SW480 (cell line): ENCODE results near the gene RABL3.
"Not testable (repeated sequence)": the region's sequence is repeated elsewhere in the genome, so short reads cannot be mapped to it uniquely, and the experiment has no call there.

Experiments
- DNase-seq: peaks from one replicate; pipeline ENCODE4 v3.0.0-alpha.2; 2016; ENCODE audit warnings: low spot score

Gene RABL3

GRCh38 chr3:120742198-120742848 is at the start of gene RABL3, which contains the start of gene GTF2E1:
TSS of gene RABL3 (minus strand) at chr3:120742516. CDS start at chr3:120742507, 9 bp downstream.
TSS of gene GTF2E1 (plus strand) at chr3:120742744. CDS start at chr3:120750553, 7,809 bp downstream.
- DNase-seq, result peak; percentile 99

DNA sequence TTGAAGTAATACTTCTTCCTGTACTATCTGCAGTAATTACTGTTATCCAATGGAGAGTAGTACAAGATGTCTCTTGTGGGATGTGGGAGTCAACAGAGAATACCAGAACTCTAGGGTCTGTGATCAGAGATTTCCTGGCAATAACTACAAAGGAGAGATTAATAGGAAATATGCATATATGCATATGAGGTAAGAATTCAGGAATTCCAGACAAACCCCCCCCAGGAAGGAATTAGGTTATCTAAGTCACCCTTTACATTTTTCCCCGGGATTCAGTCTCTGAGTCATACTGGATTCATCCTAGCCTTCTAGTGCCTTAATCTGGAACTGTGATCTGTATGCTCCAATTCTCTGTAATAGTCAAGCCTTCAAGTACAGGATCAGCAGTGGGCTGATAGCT is 49.6 kb upstream of the RABL3 start:
- DNase-seq, result no peak

DNA sequence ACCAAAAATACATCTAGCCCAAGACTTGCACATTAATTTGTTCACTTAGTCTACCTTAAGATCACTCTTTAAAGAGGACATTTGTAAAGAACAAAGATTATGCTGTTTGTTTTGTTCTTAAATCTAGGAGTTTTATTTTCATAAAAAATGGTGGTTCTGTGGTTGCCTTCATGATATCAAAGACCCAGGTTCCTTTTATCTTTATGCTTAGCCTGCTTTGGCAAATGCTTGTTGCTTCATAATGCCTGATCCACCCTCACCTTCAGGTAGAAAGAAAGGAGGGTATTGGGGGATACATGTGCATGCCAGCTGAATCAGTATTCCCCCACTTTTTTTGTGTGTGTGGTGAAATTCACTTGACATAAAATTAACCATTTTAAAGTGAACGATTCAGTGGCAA is 48.7 kb upstream of the RABL3 start:
- no peak for DNase-seq

GRCh38 chr3:120785832-120786231 is 43.5 kb upstream of the RABL3 start:
- DNase-seq, result not testable (repeated sequence)

- no peak for DNase-seq
Observed at GRCh38 chr3:120780977-120781376, 38.7 kb upstream of the RABL3 start.

DNA sequence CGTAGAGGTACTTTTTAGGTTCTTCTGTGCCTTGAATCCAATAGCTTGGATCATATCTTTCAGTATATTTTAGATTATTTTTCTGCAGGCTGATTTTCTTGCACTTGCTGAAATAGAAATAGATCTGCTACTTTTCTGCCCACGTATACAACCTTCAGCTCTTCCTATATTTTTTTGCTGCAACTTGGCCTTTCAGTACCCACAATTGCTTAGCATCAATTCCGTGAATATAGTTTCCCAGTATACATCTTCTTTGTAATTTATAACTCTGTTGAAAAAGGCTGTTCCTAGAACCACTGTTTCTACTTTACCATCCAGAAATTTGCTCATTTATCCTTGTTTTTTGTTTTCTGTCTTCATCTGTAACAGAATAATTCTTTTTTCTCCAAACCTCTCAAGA is 36.5 kb upstream of the RABL3 start:
- DNase-seq, result no peak

DNA sequence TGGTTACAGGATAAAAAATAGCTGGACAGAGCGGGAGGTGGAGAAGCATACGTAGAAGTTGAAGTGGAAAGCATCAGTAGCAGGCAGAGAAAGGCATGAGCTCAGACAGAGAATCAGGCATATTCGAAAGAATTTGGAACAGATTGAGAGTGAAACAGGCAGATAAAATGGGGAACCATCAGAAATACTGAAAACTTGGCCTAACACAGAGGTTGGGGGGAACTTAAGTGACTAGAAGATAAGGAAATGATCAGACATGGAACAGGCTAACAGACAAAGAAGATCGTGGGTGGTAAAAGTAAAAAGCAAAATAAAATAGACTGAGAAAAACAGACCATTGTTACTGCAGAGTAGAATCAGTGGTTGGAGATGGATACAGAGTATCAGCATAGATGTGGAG is 33.1 kb upstream of the RABL3 start:
- no peak for DNase-seq

- DNase-seq, result no peak
Observed at GRCh38 chr3:120773932-120774331, 31.6 kb upstream of the RABL3 start.

- DNase-seq, result no peak
Observed at GRCh38 chr3:120772081-120772480, 29.8 kb upstream of the RABL3 start.

GRCh38 chr3:120770891-120771290 is 28.6 kb upstream of the RABL3 start:
- no peak for DNase-seq

- DNase-seq, result no peak
Observed at GRCh38 chr3:120769436-120769835, 27.1 kb upstream of the RABL3 start.

GRCh38 chr3:120767106-120767505 is 24.8 kb upstream of the RABL3 start:
- no peak for DNase-seq

DNA sequence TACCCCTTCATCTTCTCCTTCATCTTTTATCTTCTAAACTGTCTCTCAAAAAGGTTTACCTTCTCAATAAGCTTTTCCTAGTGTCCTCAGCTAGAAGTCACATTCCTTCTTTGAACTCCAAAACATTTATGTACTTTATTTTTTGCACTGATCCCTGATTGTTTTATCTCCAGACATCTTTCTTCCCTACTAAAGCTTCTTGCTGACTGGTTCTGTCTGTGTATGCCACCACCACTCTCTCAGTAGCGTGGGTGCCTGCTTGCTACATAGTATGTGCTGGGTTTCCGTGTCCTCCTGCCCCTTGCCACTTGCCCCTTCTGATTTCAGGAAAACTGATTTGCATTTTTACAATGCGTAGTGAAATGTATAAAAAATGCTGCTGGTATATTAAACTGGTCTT is 24.3 kb upstream of the RABL3 start:
- DNase-seq, result no peak

DNA sequence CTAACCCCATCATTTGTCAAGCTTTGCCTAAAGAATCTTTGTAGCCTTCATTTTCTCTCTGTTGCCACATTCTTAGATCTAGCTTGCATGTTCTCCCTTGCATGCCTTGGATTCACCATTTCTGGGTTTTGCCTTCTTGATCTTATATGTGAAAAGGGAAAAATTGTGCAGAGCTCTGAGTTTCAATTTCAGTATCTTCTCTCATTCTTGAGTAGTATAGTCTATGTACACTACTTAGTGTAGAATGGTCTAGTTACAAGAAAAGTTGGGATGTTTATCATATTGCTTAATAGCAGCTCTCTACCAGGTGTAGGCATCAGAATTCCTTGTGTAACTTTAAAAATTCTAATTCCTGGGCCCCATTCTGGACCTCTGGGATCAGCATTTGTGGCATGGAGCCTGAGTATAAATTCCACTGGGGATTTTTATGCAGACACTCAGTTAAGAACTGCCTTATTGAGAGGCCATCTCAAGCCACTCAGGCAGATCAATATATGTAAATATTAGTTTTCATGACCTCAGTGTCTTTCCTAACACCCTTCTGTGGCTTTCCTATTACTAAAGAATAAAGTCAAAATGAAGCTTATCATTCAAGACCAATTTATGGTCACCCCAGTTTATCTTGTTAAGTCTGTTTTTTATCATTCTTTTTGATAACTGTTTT is 23.6 kb upstream of the RABL3 start:
- no peak for DNase-seq

- DNase-seq, result no peak
Observed at GRCh38 chr3:120764206-120764605, 21.9 kb upstream of the RABL3 start.

DNA sequence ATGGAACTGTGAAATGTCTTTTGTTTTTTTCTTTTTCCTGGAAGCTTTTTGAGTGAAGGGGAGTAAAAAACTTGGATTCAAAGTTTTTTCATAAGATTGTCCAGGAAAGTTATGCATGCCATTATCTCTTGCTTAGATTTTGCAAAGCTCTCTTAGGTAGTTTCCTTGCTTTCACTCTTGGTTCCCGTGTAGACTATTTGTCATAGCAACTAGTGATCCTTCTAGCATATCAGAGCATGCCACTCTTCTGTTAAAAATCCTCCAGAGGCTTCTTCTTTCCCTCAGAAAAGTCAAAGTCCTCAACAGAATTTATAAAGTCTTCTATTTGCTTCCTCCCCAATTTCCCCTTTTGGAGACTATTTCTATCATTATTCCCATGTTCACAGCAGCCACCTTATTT is 21.3 kb upstream of the RABL3 start:
- DNase-seq, result no peak

GRCh38 chr3:120762615-120763014 is 20.3 kb upstream of the RABL3 start:
- no peak for DNase-seq

DNA sequence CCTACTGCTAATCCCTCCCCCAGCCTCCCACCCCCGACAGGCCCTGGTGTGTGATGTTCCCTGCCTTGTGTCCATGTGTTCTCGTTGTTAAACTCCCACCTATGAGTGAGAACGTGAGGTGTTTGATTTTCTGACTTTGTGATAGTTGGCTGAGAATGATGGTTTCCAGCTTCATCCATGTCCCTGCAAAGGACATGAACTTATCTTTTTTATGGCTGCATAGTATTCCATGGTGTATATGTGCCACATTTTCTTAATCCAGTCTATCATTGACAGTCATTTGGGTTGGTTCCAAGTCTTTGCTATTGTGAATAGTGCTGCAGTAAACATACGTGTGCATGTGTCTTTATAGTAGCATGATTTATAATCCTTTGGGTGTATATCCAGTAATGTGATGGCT is 16.2 kb upstream of the RABL3 start:
- not testable (repeated sequence) for DNase-seq

GRCh38 chr3:120756061-120756460 is 13.7 kb upstream of the RABL3 start:
- DNase-seq, result no peak

GRCh38 chr3:120753810-120754209 is 11.5 kb upstream of the RABL3 start:
- DNase-seq, result no peak

DNA sequence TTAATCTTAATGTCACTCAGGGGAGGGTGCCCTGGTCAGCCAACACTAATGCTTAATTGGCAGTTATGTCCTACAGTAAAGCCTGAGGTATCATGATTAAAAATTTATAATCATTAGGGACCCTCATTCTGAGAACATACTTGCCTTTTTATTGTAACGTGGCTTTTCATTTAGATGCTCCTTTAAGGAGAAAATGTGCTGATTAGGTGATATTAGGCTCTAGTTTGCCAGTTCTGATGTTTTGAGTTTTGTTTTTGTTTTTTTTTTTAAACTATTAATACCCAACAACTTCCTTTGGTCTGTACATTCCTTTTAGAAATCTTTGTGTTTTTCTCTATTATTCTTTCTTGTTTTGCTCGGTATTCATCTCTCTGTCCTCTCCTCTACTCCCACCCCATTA is 10.5 kb upstream of the RABL3 start:
- DNase-seq, result no peak

- no peak for DNase-seq
Observed at GRCh38 chr3:120752230-120752629, 9.9 kb upstream of the RABL3 start.

GRCh38 chr3:120749843-120750242 is 7.5 kb upstream of the RABL3 start:
- DNase-seq, result no peak

DNA sequence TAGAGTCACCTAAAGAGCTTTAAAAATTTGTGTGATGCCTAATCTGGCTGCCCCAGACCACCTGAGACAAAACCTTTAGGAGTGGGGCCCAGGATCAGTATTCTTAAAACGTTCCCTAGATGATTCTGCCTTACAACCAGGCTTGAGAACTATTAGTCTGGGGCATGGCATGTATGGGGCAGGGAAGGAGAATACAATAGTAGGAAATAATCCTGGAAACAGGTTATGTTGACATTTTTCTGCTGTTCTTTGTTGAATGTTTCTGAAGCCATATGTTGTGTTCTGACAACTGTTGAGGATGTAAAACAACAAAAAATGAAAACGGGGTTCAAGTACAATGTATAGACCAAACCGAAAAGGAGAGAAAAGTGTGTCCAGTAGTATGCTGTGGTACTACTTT is 3.1 kb upstream of the RABL3 start:
- DNase-seq, result no peak
